ENCODE measurements around the gene SIRT5.

SIRT5 gene

GRCh38 chr6:13574571-13575376 is at the start of gene SIRT5:
Gene SIRT5 (plus strand): TSS chr6:13574601. CDS start chr6:13584111, 9,510 bp downstream.
- DNase-seq = peak; percentile 66

GRCh38 chr6:13524801-13525508 is 49.4 kb upstream of the SIRT5 start:
- no peak for DNase-seq

DNA sequence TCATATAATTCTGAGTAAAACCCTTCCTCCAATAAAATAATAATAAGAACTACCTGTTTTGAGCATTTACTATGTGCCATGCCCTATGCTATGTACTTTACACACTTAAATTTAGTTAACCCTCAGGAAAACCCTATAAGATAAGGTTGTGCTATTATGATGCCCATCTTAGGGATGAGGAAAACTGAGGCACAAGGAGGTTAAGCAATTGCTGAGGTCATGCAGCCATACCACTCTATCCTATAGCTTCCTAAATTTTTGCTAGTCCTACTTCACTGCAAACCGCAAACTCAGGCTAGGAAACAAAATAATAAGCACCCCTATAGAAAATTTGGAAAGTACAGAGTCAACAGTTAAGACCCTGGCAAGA is 48.1 kb upstream of the SIRT5 start:
- DNase-seq = no peak

- DNase-seq = peak; percentile 39
Measured at GRCh38 chr6:13526727-13527670, 47.4 kb upstream of the SIRT5 start.

DNA sequence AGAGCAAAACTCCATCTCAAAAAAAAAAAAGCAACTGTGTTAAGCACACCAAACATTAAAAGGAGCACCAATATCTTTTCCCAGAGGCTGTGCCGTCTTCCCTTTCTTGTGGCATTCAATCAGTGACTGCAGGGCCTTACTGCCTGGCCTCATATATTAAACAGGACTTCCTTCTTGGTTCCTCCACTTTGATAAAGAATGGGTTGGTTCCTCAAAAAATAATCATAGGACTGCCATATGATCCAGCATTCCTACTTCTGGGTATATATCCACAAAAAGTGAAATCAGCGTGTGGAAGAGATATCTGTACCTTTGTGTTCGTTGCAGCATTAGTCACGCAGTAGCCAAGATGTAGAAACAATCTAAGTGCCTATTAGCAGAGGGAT is 46.7 kb upstream of the SIRT5 start:
- no peak for DNase-seq

DNA sequence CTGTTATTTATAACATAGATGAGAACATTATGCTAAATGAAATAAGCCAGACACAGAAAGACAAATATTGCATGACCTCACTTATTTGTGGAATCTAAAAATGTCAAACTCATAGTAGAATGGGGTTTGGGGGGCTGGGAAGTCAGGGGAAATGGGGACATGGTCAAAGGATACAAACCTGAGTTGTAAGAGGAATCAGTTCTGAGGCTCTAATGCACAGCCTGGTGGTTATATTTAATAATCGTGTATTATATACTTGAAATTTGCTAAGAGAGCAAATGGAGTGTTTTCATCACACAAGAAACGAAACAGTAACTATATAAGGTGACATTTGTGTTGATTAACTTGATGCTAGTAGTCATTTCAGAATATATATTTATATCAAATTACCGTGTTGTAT is 46.2 kb upstream of the SIRT5 start:
- DNase-seq = no peak

GRCh38 chr6:13528777-13529343 is 45.5 kb upstream of the SIRT5 start:
- no peak for DNase-seq

GRCh38 chr6:13531956-13532355 is 42.4 kb upstream of the SIRT5 start:
- DNase-seq = no peak

DNA sequence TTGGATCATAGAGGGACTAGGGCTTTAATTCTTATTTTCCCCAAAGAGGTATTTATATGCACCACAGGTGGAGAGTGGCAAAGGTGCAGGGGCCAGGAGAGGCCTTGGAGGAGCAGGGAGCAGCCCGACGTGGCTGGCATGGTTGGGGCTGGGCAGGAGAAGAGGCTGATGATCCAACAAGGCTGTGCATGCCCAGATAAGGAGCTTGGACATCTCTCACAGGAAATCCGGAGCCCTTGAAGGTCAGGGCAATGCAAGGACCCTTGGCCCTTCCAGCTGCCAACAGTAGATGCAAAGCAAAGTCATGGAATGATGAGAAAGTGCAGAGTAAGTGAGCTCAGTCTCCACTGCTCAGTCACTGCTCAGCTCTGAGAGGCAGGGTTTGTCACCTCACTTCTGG is 39.9 kb upstream of the SIRT5 start:
- DNase-seq = no peak

DNA sequence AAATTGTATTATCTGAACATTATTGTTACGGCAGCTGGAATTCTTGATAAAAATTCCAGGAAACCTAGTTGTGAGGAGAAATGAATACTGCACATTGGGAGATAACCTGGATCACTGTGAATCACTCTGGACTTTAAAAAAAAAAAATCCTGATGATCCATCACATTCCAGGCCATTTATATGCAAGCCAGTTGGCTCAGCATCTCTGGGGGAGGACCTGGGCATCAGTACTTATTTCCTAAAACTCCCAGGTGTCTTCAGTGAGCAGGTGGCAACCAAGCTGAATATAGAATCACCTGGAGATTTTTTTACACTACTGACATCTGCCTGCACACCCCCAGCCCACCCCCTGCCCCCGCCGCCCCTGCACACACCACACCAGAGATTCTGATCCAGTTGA is 39.1 kb upstream of the SIRT5 start:
- DNase-seq = no peak

- no peak for DNase-seq
Measured at GRCh38 chr6:13536796-13537526, 37.4 kb upstream of the SIRT5 start.

DNA sequence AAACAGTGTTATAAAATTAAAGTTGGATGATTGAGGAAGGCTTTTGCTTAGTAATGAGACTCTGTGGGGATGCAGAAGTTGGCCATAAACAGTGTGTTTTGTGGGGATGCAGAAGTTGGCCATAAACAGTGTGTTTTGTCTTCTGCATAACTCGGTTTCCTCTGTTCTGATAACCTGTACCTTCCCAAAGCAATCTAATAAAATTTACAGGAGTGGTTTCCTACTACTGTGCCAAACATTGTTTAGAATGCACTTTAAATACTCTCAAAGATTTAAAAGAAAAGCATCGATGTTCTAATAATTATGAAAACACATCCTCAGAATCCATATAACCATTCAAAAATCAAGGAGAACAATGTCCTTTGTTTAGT is 36.9 kb upstream of the SIRT5 start:
- no peak for DNase-seq

DNA sequence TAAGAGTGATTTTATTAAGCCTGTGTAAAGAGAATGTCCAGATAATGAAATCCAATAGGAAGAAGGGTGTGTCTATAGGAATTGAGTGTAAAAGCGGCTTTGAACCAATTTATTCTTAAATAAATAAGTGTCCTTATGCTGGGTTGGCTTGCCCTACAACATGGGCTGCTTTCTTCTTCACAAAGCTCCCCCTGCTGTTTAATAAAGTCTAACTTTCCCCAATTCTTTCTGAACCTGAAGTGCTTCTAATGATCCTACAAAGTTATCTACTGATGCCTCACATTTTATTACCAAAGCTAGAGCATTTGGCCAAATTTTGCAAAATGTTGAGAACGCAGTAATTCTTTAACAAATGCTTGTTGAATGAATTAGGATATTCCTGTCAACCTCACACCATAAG is 36.3 kb upstream of the SIRT5 start:
- no peak for DNase-seq

DNA sequence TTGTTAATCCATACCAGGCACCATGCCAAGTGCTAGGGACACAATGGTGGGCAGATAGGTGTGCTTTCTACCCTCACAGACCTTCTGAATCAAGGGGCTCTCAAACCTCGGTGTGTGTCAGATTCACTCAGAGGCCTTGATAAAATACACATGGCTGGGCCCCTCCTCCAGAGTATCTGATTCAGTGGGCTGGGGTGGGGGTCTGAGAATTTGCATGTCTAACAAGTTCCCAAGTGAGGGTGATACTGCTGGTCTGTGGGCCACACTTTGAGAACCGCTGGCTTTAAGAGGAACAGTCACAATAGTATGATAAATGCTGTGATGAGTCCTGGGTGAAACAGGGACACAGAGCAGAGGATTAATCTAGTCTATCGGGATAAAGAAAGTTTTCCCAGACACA is 35.8 kb upstream of the SIRT5 start:
- DNase-seq = no peak

DNA sequence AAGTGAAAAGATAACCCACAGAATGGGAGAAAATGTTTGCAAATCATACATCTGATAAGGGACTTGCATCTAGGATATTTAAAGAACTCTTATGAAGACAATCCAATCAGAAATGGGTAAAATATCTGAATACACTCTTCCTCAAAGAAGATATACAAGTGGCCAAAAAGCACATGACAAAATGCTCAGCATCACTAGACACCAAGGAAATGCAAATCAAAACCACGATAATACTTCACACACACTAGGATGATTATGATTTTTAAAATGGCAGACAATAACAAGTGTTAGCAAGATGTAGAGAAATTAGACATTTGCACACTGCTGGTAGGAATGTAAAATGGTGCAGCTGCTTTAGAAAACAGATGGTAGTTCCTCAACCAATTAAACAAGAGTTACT is 34.8 kb upstream of the SIRT5 start:
- no peak for DNase-seq

GRCh38 chr6:13541496-13541895 is 32.9 kb upstream of the SIRT5 start:
- no peak for DNase-seq

- no peak for DNase-seq
Measured at GRCh38 chr6:13544454-13545186, 29.8 kb upstream of the SIRT5 start.

DNA sequence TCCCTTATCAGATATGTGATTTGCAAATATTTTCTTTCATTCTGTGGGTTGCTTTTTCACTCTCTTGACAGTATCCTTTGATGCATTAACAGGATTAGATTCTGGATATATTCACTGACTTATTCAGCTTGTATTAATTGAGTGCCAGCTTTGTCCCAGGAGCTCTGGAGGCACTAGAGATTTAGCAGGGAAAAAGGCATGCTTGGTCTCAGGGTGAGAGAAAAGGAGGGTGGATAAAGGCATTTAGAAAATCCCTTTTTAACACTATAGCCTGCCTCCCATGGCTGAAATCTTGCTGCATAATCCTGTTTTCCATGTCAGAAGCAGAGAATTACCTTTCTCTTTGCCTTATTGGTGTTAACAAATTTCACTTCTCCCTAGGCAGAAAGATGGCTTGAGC is 28.5 kb upstream of the SIRT5 start:
- no peak for DNase-seq

DNA sequence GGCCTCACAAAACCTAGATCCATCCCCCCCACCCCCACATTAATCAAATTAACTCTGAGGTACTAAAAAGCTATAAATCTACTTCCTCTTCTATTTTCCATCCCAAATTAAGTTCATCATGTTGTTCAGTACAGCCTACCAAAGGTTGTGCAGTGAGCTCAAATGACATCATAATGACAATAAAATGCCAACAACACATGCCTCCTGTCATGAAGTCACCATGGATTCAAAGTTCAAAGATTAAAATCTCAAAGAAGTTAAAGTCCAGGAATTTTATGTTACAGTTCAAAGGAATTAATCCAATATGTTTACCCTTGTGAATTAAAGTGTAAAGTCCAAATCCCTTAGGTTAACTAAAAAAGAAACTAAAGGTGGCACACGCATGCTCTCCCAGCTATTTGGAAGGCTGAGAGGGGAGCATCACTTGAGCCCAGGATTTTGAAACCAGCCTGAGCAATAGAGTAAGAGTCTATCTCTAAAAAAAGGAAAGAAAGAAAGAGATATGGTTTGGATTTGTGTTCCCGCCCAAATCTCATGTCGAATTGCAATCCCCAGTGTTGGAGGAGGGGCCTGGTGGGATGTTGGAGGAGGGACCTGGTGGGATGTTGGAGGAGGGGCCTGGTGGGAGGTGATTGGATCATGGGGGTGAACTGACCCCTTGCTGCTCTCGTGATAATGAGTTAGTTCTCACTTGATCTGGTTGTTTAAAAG is 25.7 kb upstream of the SIRT5 start:
- DNase-seq = no peak

DNA sequence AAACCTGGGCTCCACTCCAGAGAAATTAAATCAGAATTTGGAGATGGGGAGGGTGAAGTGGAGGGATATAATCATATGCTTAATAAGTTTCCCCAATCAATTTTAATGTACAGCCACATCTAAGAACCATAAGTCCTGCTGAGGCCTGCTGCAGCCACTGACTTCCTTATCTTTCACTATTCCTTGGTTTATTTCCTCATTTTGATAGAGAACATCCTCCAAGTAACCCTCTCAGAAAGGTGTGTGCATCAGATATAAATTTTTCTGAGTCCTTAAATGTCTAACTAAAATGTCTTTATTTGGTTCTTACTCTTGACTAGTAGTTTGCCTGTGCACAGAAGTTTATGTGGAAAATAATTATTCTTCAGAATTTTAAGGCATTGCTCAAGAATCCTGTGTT is 23.7 kb upstream of the SIRT5 start:
- DNase-seq = no peak

GRCh38 chr6:13553646-13554045 is 20.8 kb upstream of the SIRT5 start:
- no peak for DNase-seq

Measured in activated gamma-delta T cell treated with Interleukin-2 at 50 U/mL for 16 hours (primary cell).